ENCODE data around the gene LYSET.
"Not testable (repeated sequence)": the region's sequence is repeated elsewhere in the genome, so short reads cannot be mapped to it uniquely, and the experiment has no call there.

The LYSET gene

GRCh38 chr14:93168610-93169009 is 16.5 kb upstream of the LYSET start:
- FAIRE-seq; DNase-seq (ENCODE audit: low spot score): not testable (repeated sequence)

GRCh38 chr14:93169619-93170018 is 15.5 kb upstream of the LYSET start:
- not testable (repeated sequence) for DNase-seq (ENCODE audit: low spot score); FAIRE-seq

GRCh38 chr14:93170141-93170540 is 15.0 kb upstream of the LYSET start:
- FAIRE-seq = not testable (repeated sequence)

GRCh38 chr14:93171376-93171775 is 13.7 kb upstream of the LYSET start:
- no peak for FAIRE-seq
- DNase-seq (ENCODE audit: low spot score) = no peak

More at GRCh38 chr14:93170141-93170540, 15.0 kb upstream of the LYSET start:
- not testable (repeated sequence) for DNase-seq (ENCODE audit: low spot score)

DNA sequence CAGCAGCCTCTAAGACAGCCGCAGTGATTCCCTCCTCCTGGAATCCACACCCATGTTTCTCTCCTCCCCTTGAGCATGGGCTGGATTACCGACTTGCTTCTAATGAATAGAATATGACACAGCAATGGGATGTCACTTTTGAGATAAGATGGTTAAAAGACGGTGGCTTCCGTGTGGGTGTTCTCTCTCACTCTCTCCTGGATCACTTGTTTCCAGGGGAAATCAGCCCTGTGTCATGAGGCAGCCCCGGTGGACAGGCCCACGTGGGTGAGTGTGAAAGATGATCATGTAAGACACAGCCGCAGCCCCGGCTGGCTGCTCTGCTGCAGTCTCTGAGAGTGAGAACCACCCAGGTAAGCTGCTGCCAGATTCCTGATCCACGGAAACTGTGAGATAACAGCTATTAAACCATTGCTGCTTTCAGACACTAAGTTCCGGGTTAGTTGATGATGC is 11.1 kb upstream of the LYSET start:
- DNase-seq (ENCODE audit: low spot score) (no peak), FAIRE-seq (no peak)

GRCh38 chr14:93174731-93175130 is 10.4 kb upstream of the LYSET start:
- FAIRE-seq; DNase-seq (ENCODE audit: low spot score): not testable (repeated sequence)

DNA sequence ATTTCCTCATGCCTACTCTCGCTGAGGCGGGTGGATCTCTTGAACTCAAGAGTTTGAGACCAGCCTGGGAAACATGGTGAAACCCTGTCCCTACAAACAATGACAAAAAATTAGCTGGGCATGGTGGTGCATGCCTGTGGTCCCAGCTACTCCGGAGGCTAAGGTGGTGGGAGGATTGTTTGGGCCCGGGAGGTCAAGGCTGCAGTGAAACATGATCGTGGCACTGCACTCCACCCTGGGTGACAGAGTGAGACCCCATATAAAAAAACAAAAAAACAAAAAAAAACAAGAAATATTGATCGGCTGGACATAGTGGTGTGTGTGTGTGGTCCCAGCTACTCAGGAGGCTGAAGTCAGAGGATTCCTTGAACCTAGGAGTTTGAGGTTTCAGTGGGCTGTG is 9.6 kb upstream of the LYSET start:
- no peak for FAIRE-seq
- DNase-seq (ENCODE audit: low spot score) = no peak

- DNase-seq (ENCODE audit: low spot score) = no peak
- no peak for FAIRE-seq
Measured at GRCh38 chr14:93183596-93184317, 1.4 kb upstream of the LYSET start.

GRCh38 chr14:93185349-93185720 is 218 bp downstream of the LYSET start:
- no peak for DNase-seq (ENCODE audit: low spot score)
- FAIRE-seq = no peak

DNA sequence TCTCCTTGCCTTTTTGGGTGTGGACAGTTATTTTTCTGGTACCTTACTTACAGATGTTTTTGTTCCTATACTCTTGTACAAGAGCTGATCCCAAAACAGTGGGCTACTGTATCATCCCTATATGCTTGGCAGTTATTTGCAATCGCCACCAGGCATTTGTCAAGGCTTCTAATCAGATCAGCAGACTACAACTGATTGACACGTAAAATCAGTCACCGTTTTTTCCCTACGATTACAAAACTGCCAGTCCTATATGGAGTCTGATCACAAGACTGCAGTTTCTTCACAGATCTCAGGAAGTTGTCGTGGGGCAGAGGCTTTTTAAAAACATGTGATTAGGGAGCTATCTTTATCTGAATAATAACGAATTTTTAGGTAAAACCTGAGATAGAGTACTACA is 1.3 kb downstream of the LYSET start:
- DNase-seq (ENCODE audit: low spot score) = no peak
- no peak for FAIRE-seq

- no peak for FAIRE-seq
Measured at GRCh38 chr14:93186956-93187355, 1.8 kb downstream of the LYSET start.

DNA sequence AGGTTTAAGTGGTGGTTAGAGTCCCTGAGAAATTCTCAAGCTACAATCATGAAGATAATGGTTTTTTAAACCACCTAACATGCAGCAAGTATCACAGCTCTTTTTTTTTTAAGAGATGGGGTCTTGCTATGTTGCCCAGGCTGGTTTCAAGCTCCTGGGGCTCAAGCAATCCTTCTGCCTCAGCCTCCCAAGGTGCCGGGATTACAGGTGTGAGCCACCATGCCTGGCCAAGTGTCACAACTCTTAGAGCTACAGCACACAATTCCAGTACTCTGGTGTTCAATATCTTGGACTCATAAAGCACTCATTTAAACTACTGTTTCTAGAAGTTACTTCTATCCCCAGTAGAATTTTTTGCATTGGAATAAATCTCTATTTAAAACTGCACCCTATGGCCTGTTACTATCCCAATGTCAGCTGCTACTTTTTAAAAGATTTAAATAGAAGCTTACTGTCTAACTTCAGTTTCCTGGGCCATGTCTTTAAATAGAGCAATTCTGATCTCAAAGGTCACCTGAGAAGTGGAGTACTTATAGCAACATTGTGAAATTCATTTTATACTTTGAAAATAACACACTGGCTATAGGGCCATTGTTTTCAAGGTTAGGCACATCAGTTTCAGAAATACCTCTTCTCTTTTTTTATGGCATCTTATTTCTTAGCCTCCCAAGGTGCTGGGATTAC is 10.3 kb downstream of the LYSET start:
- FAIRE-seq (no peak), DNase-seq (ENCODE audit: low spot score) (no peak)

More at GRCh38 chr14:93186956-93187355, 1.8 kb downstream of the LYSET start:
- no peak for DNase-seq (ENCODE audit: low spot score)

DNA sequence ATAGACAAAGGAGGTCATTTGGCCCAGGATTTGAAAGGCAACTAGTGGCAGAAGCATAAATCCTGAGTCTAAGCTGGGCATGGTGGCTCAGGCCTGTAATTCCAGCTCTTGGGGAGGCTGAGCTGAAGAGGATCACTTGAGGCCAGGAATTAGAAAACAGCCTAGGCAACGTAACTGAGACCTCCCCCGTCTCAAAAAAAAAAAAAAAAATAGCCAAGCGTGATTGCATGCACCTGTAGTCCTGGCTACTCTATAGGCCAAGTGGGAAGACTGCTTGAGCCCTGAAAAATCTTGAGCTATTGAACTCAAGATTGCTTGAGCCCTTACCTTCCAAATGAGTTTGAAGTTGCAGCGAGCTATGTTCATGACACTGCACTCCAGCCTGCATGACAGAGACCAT is 13.9 kb downstream of the LYSET start:
- DNase-seq (ENCODE audit: low spot score) (no peak), FAIRE-seq (no peak)

GRCh38 chr14:93200553-93200952 is 15.4 kb downstream of the LYSET start:
- no peak for FAIRE-seq
- DNase-seq (ENCODE audit: low spot score) = no peak

GRCh38 chr14:93201155-93201704 is 16.1 kb downstream of the LYSET start:
- DNase-seq (ENCODE audit: low spot score) (no peak), FAIRE-seq (no peak)

DNA sequence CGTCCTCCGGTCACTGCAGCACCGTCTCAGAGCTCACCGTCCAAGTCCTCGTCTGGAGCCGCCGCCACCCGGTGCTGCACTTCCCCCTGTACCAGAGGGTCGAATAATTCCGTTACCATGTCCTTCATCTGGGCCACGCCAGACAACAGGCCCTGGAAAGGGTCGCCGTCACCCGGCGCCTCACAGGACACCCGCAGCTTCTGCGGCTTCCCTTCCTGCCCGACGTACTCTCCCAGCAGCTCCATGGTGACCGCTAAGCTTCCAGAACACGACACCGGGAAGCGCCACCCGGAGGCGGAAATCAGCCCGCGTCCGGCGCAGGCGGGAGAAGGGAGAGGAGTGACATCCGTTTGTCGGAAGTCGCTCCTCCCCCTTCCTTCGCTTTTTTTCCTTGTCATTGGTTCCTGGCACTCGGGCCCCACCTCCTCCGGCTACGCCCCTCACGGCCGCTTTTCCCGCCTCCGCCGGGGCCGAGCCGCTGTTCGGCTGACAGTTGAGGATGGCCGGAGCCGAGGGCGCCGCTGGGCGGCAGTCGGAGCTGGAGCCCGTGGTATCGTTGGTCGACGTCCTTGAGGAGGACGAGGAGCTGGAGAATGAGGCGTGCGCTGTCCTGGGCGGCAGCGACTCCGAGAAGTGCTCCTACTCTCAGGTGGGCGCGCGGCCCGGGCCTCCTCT is 21.8 kb downstream of the LYSET start, which contains the start of the genes GON7 and UBR7:
Gene GON7, minus strand, starts transcription at position 273 of the 675 bp plus-strand sequence. Its CDS starts 28 bp downstream, at position 245.
Gene UBR7, plus strand, starts transcription at position 464 of the 675 bp plus-strand sequence. Its CDS starts 36 bp downstream, at position 500.
- peak; percentile 91 for DNase-seq (ENCODE audit: low spot score)
- no peak for FAIRE-seq

- DNase-seq (ENCODE audit: low spot score) = peak; percentile 36
- no peak for FAIRE-seq
Measured at GRCh38 chr14:93207468-93208308, 22.6 kb downstream of the LYSET start.

DNA sequence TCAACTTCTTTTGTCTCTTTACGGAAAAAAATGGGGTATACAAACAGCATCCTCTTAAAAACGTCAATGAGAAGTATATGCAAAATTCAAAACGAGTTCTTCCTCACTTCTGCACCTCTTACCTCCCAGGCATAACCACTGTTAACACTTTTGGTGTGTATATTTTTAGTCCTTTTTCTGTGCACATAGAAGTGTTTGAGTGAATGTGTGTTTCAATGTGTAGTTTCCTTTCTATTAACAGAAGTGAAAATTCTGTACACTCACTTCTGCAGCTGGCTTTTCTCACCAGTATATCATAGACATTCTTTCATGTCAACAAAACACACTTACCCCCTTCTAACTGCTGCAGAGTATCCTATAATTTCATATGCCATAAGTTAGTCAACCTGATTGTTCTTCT is 27.3 kb downstream of the LYSET start:
- FAIRE-seq (no peak), DNase-seq (ENCODE audit: low spot score) (no peak)

DNA sequence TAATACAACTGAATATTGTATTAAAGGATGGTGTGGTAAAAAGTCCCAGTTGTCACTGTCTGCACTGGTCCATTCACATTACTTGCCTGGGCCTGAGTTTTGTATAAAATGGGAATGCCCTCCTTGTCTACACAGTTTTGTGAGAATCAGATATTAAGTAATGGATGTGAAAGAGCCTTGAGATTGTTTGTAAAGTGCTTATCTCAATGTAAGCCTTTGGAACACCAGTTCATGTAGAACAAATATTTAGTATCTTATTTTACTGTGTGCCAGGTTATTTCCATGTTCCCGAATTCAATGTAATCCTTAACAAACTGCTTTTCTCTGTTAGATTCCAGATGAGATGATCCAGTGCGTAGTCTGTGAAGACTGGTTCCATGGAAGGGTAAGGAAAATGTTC is 29.5 kb downstream of the LYSET start:
- FAIRE-seq = no peak
- DNase-seq (ENCODE audit: low spot score) = no peak

DNA sequence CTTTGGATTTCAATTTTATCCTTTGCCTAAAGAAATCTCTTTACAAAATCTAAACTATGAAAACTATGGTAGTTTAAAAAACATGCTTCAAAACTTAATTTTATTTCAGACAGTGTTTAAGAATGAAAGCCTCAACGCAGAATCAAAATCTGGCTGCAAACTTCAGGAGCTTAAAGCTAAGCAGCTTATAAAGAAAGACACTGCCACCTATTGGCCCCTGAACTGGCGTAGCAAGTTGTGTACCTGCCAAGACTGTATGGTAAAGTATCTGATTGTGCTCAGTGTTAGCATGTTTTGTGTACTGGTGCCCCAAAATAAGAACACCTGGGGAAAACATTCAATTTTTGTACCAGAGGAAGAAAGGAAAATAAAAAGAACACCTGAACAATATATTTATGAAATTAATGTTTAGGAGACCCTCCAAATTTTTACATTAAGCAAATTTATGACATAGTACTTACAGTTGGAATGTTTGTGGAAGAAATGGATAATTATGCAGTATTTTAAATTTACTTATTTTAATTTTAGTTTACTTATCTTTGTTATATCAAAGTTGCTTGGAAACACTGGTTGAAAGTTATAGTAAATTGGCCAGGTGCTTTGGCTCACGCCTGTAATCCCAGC is 34.1 kb downstream of the LYSET start:
- no peak for FAIRE-seq
- DNase-seq (ENCODE audit: low spot score) = no peak
